ENCODE results near the gene POMGNT2.

- TF ChIP-seq JUND (IDR thresholded peaks at IDR 0.05; ENCODE audit: low read length) (no peak), RFX5 (IDR thresholded peaks at IDR 0.05; ENCODE audit: borderline replicate concordance, low read depth, low read length) (no peak), BRCA1 (IDR thresholded peaks at IDR 0.05; ENCODE audit: low read depth, low read length) (no peak), MAX (IDR thresholded peaks at IDR 0.05) (no peak), CTCF (IDR thresholded peaks at IDR 0.05; ENCODE audit: control extremely low read depth in 1 of 3, insufficient read depth in 1 of 3, low read depth in 1 of 3, low read length in 3 of 3) (peak in 1 of 3 experiments; percentile 19; a peak in 1 of 4 replicates), MAFK (IDR thresholded peaks at IDR 0.05; ENCODE audit: low read depth, low read length) (no peak), HDAC6 (IDR thresholded peaks at IDR 0.05; ENCODE audit: low read depth, low read length) (no peak), POLR2AphosphoS5 (IDR thresholded peaks at IDR 0.05; ENCODE audit: low read depth, low read length) (no peak)
- TF ChIP-seq, protein P1, sequence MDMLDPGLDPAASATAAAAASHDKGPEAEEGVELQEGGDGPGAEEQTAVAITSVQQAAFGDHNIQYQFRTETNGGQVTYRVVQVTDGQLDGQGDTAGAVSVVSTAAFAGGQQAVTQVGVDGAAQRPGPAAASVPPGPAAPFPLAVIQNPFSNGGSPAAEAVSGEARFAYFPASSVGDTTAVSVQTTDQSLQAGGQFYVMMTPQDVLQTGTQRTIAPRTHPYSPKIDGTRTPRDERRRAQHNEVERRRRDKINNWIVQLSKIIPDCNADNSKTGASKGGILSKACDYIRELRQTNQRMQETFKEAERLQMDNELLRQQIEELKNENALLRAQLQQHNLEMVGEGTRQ (IDR thresholded peaks at IDR 0.05; ENCODE audit: low read length): no peak
Measured at GRCh38 chr3:43087249-43087776, 18.6 kb downstream of the POMGNT2 start.
